CD14-positive monocyte (primary cell): Measurements from ENCODE around the gene MKNK1. TPM values are rescaled to one million over a fixed set of nuclear protein-coding genes. Genes with fewer than 3 reads are reported as not detected.

Experiments
- DNase-seq, 3 donors: peaks; one replicate each; pipeline ENCODE4 v3.0.0-alpha.2; 2011 to 2022
- H2AFZ ChIP-seq: 2 replicates; pipeline ENCODE4 v1.6.0; 2012; ENCODE audit warnings: mild to moderate bottlenecking, low read depth, low read length, inconsistent platforms; ENCODE audit not compliant: insufficient read depth, poor library complexity, severe bottlenecking
- H3K27ac ChIP-seq, 2 donors: 1 replicate in 1 of 2; 2 replicates in 1 of 2; pipeline ENCODE4 v1.5.1; 2012 to 2013; ENCODE audit warnings: low read length in 2 of 2, control low read depth in 1 of 2, inconsistent platforms in 1 of 2, low read depth in 1 of 2, mild to moderate bottlenecking in 1 of 2
- H3K27me3 ChIP-seq, 2 donors: one replicate each; pipeline versions ENCODE4 v1.6.0 to v1.6.1; 2011 to 2013; ENCODE audit warnings: low read length in 2 of 2; ENCODE audit not compliant: control insufficient read depth in 2 of 2, insufficient read depth in 2 of 2
- H3K36me3 ChIP-seq, 2 donors: replicated peaks in 1 of 2; 1 replicate in 1 of 2; 2 replicates in 1 of 2; pipeline versions ENCODE4 v1.5.1 to v1.6.1; 2012 to 2013; ENCODE audit warnings: low read length in 2 of 2, control low read depth in 1 of 2, inconsistent platforms in 1 of 2, mild to moderate bottlenecking in 1 of 2; ENCODE audit not compliant: insufficient read depth in 2 of 2, control insufficient read depth in 1 of 2
- H3K4me1 ChIP-seq, 2 donors: 1 replicate in 1 of 2; 2 replicates in 1 of 2; pipeline versions ENCODE4 v1.5.1 to v1.6.1; 2012 to 2013; ENCODE audit warnings: low read length in 2 of 2, control low read depth in 1 of 2, inconsistent platforms in 1 of 2, mild to moderate bottlenecking in 1 of 2, moderate library complexity in 1 of 2; ENCODE audit not compliant: insufficient read depth in 2 of 2, control insufficient read depth in 1 of 2
- H3K4me2 ChIP-seq: replicated peaks from 2 replicates; pipeline ENCODE3; 2012; ENCODE audit warnings: low read length, moderate library complexity, mild to moderate bottlenecking; ENCODE audit not compliant: poor library complexity, severe bottlenecking; ENCODE audit errors: extremely low read depth
- H3K4me3 ChIP-seq, 3 experiments: fragments of 200-600 bp in 1 of 3; sonication (generic) in 1 of 3; replicated peaks in 1 of 3; 1 replicate in 2 of 3; 2 replicates in 1 of 3; pipeline ENCODE4 v1.5.1; 2011 to 2013; ENCODE audit warnings: low read length in 3 of 3, mild to moderate bottlenecking in 3 of 3, control low read depth in 2 of 3, low read depth in 2 of 3, inconsistent platforms in 1 of 3, moderate library complexity in 1 of 3
- H3K79me2 ChIP-seq: 2 replicates; pipeline ENCODE4 v1.6.0; 2012; ENCODE audit warnings: mild to moderate bottlenecking, control low read depth, inconsistent platforms, low read length, moderate library complexity; ENCODE audit not compliant: insufficient read depth
- H3K9ac ChIP-seq: 2 replicates; pipeline ENCODE4 v1.6.0; 2017; ENCODE audit warnings: low read length, mild to moderate bottlenecking; ENCODE audit not compliant: insufficient read depth, poor library complexity, severe bottlenecking
- H3K9me3 ChIP-seq, 2 donors: replicated peaks in 1 of 2; 1 replicate in 1 of 2; 2 replicates in 1 of 2; pipeline versions ENCODE4 v1.5.1 to v1.6.1; 2012 to 2013; ENCODE audit warnings: low read length in 2 of 2, control low read depth in 1 of 2; ENCODE audit not compliant: control insufficient read depth in 1 of 2, insufficient read depth in 1 of 2
- H4K20me1 ChIP-seq: 2 replicates; pipeline ENCODE4 v1.6.0; 2012; ENCODE audit warnings: mild to moderate bottlenecking, low read length, control low read depth, moderate library complexity; ENCODE audit not compliant: insufficient read depth
- H3K27ac Mint-ChIP-seq, 7 donors: one replicate each; pipeline ENCODE4 v1.8.0; 2020; ENCODE audit warnings: mild to moderate bottlenecking in 7 of 7, mixed read lengths in 7 of 7, moderate library complexity in 6 of 7, inconsistent platforms in 2 of 7
- H3K27me3 Mint-ChIP-seq, 3 donors: one replicate each; pipeline ENCODE4 v1.8.0; 2021 to 2022; ENCODE audit warnings: low read depth in 3 of 3, mild to moderate bottlenecking in 3 of 3, mixed read lengths in 3 of 3, moderate library complexity in 3 of 3, inconsistent platforms in 1 of 3
- H3K36me3 Mint-ChIP-seq, 2 donors: one replicate each; pipeline ENCODE4 v1.8.0; 2020; ENCODE audit warnings: mixed read lengths in 2 of 2, inconsistent platforms in 1 of 2, mild to moderate bottlenecking in 1 of 2
- H3K4me1 Mint-ChIP-seq: one replicate; pipeline ENCODE4 v1.8.0; 2020; ENCODE audit warnings: mild to moderate bottlenecking, mixed read lengths
- H3K4me3 Mint-ChIP-seq, 2 donors: one replicate each; pipeline ENCODE4 v1.8.0; 2020; ENCODE audit warnings: mild to moderate bottlenecking in 2 of 2, mixed read lengths in 2 of 2, moderate library complexity in 1 of 2
- H3K9me3 Mint-ChIP-seq, 7 donors: one replicate each; pipeline ENCODE4 v1.8.0; 2020 to 2022; ENCODE audit warnings: mixed read lengths in 7 of 7, mild to moderate bottlenecking in 6 of 7, moderate library complexity in 6 of 7, inconsistent platforms in 2 of 7
- CTCF ChIP-seq: fragments of 200-600 bp; IDR thresholded peaks from one replicate; pipeline ENCODE4 v1.8.0; 2022; ENCODE audit warnings: antibody characterized with exemption, mild to moderate bottlenecking
- WGBS: methylation state at CpG from one replicate; pipeline ENCODE4 v1.1.5; 2013; ENCODE audit warnings: missing lambda C conversion rate; ENCODE audit not compliant: insufficient coverage; 5-methylcytosine and 5-hydroxymethylcytosine counted together
- intact Hi-C, 2 donors: fragments of 100-400 bp; cut with micrococcal nuclease; formaldehyde crosslinking; loops; one replicate each; pipeline versions ENCODE4 v1.15.0 to v1.15.1; 2023
- polyA plus RNA-seq, 3 donors: library from polyadenylated mRNA; depleted of rRNA in 1 of 3; unstranded in 2 of 3; stranded (reverse) in 1 of 3; fragments of 300-500 nt in 2 of 3; fragments of >200 nt in 1 of 3; fragmentation: Illumina TruSeq in 2 of 3; gene quantifications; 1 replicate in 2 of 3; 2 replicates in 1 of 3; pipeline ENCODE4 v1.2.3, GENCODE V29; 2012 to 2021

Gene MKNK1
- polyA plus RNA-seq, 3 donors: 38.2 to 144 (median 38.6) TPM

DNA sequence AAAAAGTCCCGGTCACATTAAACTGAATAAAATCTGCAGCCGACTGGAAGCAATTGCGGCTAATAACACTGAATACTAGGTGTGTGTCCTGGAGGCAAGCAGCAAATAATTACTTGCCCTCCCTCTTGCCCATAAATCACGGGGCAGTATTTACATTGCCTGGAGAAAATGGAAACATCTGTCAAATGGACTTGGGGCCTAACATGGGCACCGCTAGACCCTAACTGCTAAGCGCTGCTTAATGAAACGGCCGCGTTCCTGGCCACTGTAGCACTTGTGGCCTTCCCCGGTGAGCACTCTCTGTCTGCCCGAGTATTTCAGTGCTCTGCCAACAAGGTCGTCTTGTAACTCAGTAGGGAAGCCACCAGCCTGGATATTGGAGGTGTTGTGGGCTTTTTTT is 28.8 kb downstream of the MKNK1 start:
- Histone ChIP-seq H3K9me3 (no peaks in the 10 kb centered on the region), H3K36me3 (peaks cover 74 to 96% of the 10 kb centered on the region in 2 donors), H2AFZ (no peak overlapping the region), H4K20me1 (peaks cover 3% of the 10 kb centered on the region), H3K4me1 (peaks cover 19 to 22% of the 10 kb centered on the region in 2 donors), H3K27ac (no peak overlapping the region), H3K4me3 (no peak overlapping the region), H3K27me3 (no peaks in the 10 kb centered on the region), H3K9ac (no peak overlapping the region), H3K4me2 (no peak overlapping the region), H3K79me2 (peaks cover 3% of the 10 kb centered on the region)
- TF ChIP-seq CTCF: no peak
- intact Hi-C loops: no loop called here
- WGBS: 89% methylated on average over 9 of the region's 12 CpGs
- Mint-ChIP-seq H3K4me3 (no peak overlapping the region), H3K27ac (no peak overlapping the region), H3K27me3 (peaks cover 0 to 1% (median 0%) of the 10 kb centered on the region in 3 donors), H3K36me3 (peaks cover 78 to 93% of the 10 kb centered on the region in 2 donors), H3K9me3 (no peaks in the 10 kb centered on the region), H3K4me1 (peaks cover 21% of the 10 kb centered on the region)
- no peak for DNase-seq

- H3K36me3 ChIP-seq: peaks cover 82 to 100% of the 10 kb centered on the region in 2 donors
- intact Hi-C loops: no loop called here
These were observed 32.3 kb downstream of the MKNK1 start for GRCh38 chr1:46571691-46572225.

More at GRCh38 chr1:46571691-46572225, 32.3 kb downstream of the MKNK1 start:
- Mint-ChIP-seq H3K4me1 (no peaks in the 10 kb centered on the region), H3K27ac (peak overlapping the region in 3 of 7 donors; percentile 43 to 83 (median 53)), H3K4me3 (no peak overlapping the region), H3K9me3 (no peaks in the 10 kb centered on the region), H3K36me3 (peaks cover 79 to 95% of the 10 kb centered on the region in 2 donors), H3K27me3 (no peaks in the 10 kb centered on the region)
- Histone ChIP-seq H2AFZ (no peak overlapping the region), H3K27me3 (no peaks in the 10 kb centered on the region), H3K79me2 (no peaks in the 10 kb centered on the region), H3K27ac (no peak overlapping the region), H3K9me3 (no peaks in the 10 kb centered on the region), H4K20me1 (no peaks in the 10 kb centered on the region), H3K4me3 (no peak overlapping the region), H3K4me2 (no peak overlapping the region), H3K4me1 (no peaks in the 10 kb centered on the region), H3K9ac (no peak overlapping the region)
- DNase-seq: no peak
- TF ChIP-seq CTCF: no peak
- WGBS: 100% methylated on average over 4 of the region's 6 CpGs
